ENCODE data around the gene GRIPAP1. TPM values are rescaled to one million over a fixed set of nuclear protein-coding genes. Genes with fewer than 3 reads are reported as not detected.

The GRIPAP1 gene
- 15.3 and 15.9 TPM in 2 replicates for total RNA-seq (2014; rRNA removed; shearing (Covaris generic))

- peak; percentile 88 for DNase-seq (ENCODE audit: low spot score)
Measured at GRCh38 chrX:49002091-49002935, at the start of gene GRIPAP1. Gene GRIPAP1 (minus strand): TSS chrX:49002264. CDS start chrX:49002229, 35 bp downstream.

- no peak for DNase-seq (ENCODE audit: low spot score)
Measured at GRCh38 chrX:49043987-49044281, 41.9 kb upstream of the GRIPAP1 start.

- DNase-seq (ENCODE audit: low spot score): peak; percentile 99
Measured at GRCh38 chrX:49043220-49043986, 41.3 kb upstream of the GRIPAP1 start, which contains the start of gene TFE3. Gene TFE3 (minus strand): TSS chrX:49043357. CDS start chrX:49043226, 131 bp downstream.

- DNase-seq (ENCODE audit: low spot score): no peak
Measured at GRCh38 chrX:49042581-49043219, 40.6 kb upstream of the GRIPAP1 start.

- DNase-seq (ENCODE audit: low spot score): peak; percentile 33
Measured at GRCh38 chrX:49041744-49042580, 39.9 kb upstream of the GRIPAP1 start.

- no peak for DNase-seq (ENCODE audit: low spot score)
Measured at GRCh38 chrX:49040376-49040955, 38.4 kb upstream of the GRIPAP1 start.

- DNase-seq (ENCODE audit: low spot score): peak; percentile 95
Measured at GRCh38 chrX:49039598-49040375, 37.7 kb upstream of the GRIPAP1 start.

- DNase-seq (ENCODE audit: low spot score): peak; percentile 35
Measured at GRCh38 chrX:49037883-49038475, 35.9 kb upstream of the GRIPAP1 start.

- no peak for DNase-seq (ENCODE audit: low spot score)
Measured at GRCh38 chrX:49030283-49030682, 28.2 kb upstream of the GRIPAP1 start.

- DNase-seq (ENCODE audit: low spot score): no peak
Measured at GRCh38 chrX:49029876-49030275, 27.8 kb upstream of the GRIPAP1 start.

GRCh38 chrX:49019599-49020249 is 17.7 kb upstream of the GRIPAP1 start:
- DNase-seq (ENCODE audit: low spot score): no peak

- DNase-seq (ENCODE audit: low spot score): no peak
Measured at GRCh38 chrX:49019050-49019449, 17.0 kb upstream of the GRIPAP1 start.

GRCh38 chrX:49003696-49004095 is 1.6 kb upstream of the GRIPAP1 start:
- DNase-seq (ENCODE audit: low spot score): no peak

GRCh38 chrX:49001521-49002090 is 458 bp downstream of the GRIPAP1 start:
- DNase-seq (ENCODE audit: low spot score): no peak

- DNase-seq (ENCODE audit: low spot score): no peak
Measured at GRCh38 chrX:49000636-49001035, 1.4 kb downstream of the GRIPAP1 start.

- no peak for DNase-seq (ENCODE audit: low spot score)
Measured at GRCh38 chrX:48999030-48999429, 3.0 kb downstream of the GRIPAP1 start.

- DNase-seq (ENCODE audit: low spot score): no peak
Measured at GRCh38 chrX:48998391-48998790, 3.7 kb downstream of the GRIPAP1 start.

- DNase-seq (ENCODE audit: low spot score): no peak
Measured at GRCh38 chrX:48997865-48998264, 4.2 kb downstream of the GRIPAP1 start.

GRCh38 chrX:48997455-48997854 is 4.6 kb downstream of the GRIPAP1 start:
- no peak for DNase-seq (ENCODE audit: low spot score)
